GM23248 (cell line): ENCODE data around the gene PTCD3. TPM values are rescaled to one million over a fixed set of nuclear protein-coding genes. Genes with fewer than 3 reads are reported as not detected.

Source experiments
- DNase-seq: peaks from one replicate; pipeline ENCODE4 v3.0.0-alpha.2; 2015
- H2AFZ ChIP-seq: fragments of 200-600 bp; sonication (generic); 2 replicates; pipeline ENCODE4 v1.6.1; 2016; ENCODE audit warnings: antibody characterized with exemption
- H3F3A ChIP-seq: fragments of 200-600 bp; sonication (generic); 2 replicates; pipeline ENCODE4 v1.6.1; 2016; ENCODE audit warnings: mild to moderate bottlenecking, antibody characterized with exemption, mixed run types; ENCODE audit not compliant: insufficient read depth
- H3K27ac ChIP-seq: fragments of 200-600 bp; sonication (generic); 2 replicates; pipeline ENCODE4 v1.5.1; 2016; ENCODE audit warnings: mild to moderate bottlenecking
- H3K27me3 ChIP-seq: fragments of 200-600 bp; sonication (generic); replicated peaks from 2 replicates; pipeline ENCODE4 v1.6.1; 2016; ENCODE audit warnings: mild to moderate bottlenecking; ENCODE audit not compliant: insufficient read depth
- H3K36me3 ChIP-seq: fragments of 200-600 bp; sonication (generic); 2 replicates; pipeline ENCODE4 v1.6.1; 2016; ENCODE audit warnings: low read depth, mild to moderate bottlenecking
- H3K4me1 ChIP-seq: fragments of 200-600 bp; sonication (generic); 2 replicates; pipeline ENCODE4 v1.6.1; 2016; ENCODE audit warnings: mild to moderate bottlenecking; ENCODE audit not compliant: insufficient read depth
- H3K4me2 ChIP-seq: fragments of 200-600 bp; sonication (generic); one replicate; pipeline ENCODE4 v1.6.1; 2016; ENCODE audit warnings: mild to moderate bottlenecking; ENCODE audit not compliant: unreplicated experiment
- H3K4me3 ChIP-seq: fragments of 200-600 bp; sonication (generic); 2 replicates; pipeline ENCODE4 v1.5.1; 2016; ENCODE audit warnings: mild to moderate bottlenecking
- H3K79me2 ChIP-seq: fragments of 200-600 bp; sonication (generic); 2 replicates; pipeline ENCODE4 v1.6.1; 2016; ENCODE audit warnings: mild to moderate bottlenecking; ENCODE audit not compliant: insufficient read depth
- H3K9ac ChIP-seq: fragments of 200-600 bp; sonication (generic); 2 replicates; pipeline ENCODE4 v1.6.1; 2016; ENCODE audit warnings: mild to moderate bottlenecking
- H3K9me2 ChIP-seq: fragments of 200-600 bp; sonication (generic); 2 replicates; pipeline ENCODE4 v1.6.1; 2016; ENCODE audit warnings: mixed run types, mild to moderate bottlenecking, moderate library complexity; ENCODE audit not compliant: insufficient read depth
- H3K9me3 ChIP-seq: fragments of 200-600 bp; sonication (generic); one replicate; pipeline ENCODE4 v1.6.1; 2017; ENCODE audit warnings: low read depth
- H4K20me1 ChIP-seq: fragments of 200-600 bp; sonication (generic); 2 replicates; pipeline ENCODE4 v1.6.0; 2016; ENCODE audit not compliant: insufficient read depth
- EZH2 ChIP-seq: fragments of 200-600 bp; sonication (generic); IDR thresholded peaks from 2 replicates; pipeline ENCODE4 v1.6.1; 2018; ENCODE audit warnings: antibody characterized with exemption, mild to moderate bottlenecking; ENCODE audit not compliant: insufficient read depth, poor library complexity, severe bottlenecking
- EZH2phosphoT487 ChIP-seq: fragments of 200-600 bp; sonication (generic); IDR thresholded peaks from 2 replicates; pipeline ENCODE4 v1.6.1; 2018; ENCODE audit warnings: antibody characterized with exemption, moderate library complexity, mild to moderate bottlenecking, low read depth; ENCODE audit not compliant: insufficient read depth
- WGBS, 2 experiments: methylation state at CpG; one replicate each; pipeline ENCODE4 v1.1.6; 2015 to 2017; ENCODE audit warnings: low lambda C conversion rate in 2 of 2, low coverage in 1 of 2; ENCODE audit errors: missing lambda C conversion rate in 2 of 2; 5-methylcytosine and 5-hydroxymethylcytosine counted together
- in situ Hi-C: fragments of 300-500 bp; cut with MboI; formaldehyde crosslinking; loops from 2 replicates; pipeline ENCODE4 v1.15.0; 2020
- polyA plus RNA-seq: library from polyadenylated mRNA; unstranded; fragments of >200 nt; fragmentation: Nextera tagmentation; extraction: Ambion mirVana; gene quantifications from 2 replicates; pipeline ENCODE4 v1.2.1, GENCODE V29; 2016
- total RNA-seq: library from RNA; depleted of rRNA; stranded (reverse); fragments of >200 nt; shearing (Covaris generic); gene quantifications from 2 replicates; pipeline ENCODE4 v1.2.3, GENCODE V29; 2014

The PTCD3 gene
- total and polyA plus RNA-seq, 2 experiments from 2014 or later: 63.5 to 65.4 TPM

DNA sequence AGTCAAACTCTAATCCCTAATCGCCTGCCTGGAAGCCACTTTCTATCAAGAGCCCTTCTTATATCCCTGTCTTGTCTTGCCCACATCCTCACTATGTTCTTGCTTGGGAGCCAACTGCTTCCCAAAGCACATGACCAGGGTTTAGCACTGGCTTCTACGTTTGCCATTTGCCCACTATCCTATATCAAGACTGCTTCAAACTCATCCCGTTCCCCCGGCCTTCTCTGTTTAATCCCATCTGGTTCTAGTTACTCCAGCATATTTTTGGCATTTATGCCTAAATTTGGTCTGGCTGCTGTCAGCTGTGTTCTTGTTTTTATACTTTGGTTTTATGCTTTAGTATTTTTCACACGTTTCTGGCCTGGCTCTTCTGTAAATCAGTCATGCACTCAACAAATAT lies 40.5 kb upstream of the PTCD3 start:
- H3K4me1 ChIP-seq: peaks cover 64% of the 10 kb centered on the region
- WGBS, 2 experiments: 5% methylated on average over 5 of the region's 5 CpGs
- no peak overlapping the region for H2AFZ ChIP-seq
- no peak overlapping the region for H3K9ac ChIP-seq
- peak overlapping the region; percentile 58 for H3K27ac ChIP-seq
- DNase-seq: peak; percentile 70
- in situ Hi-C loops: loop anchor here (25.0 kb wide), 1 partner anchor 178 kb away; the partner anchor contains the start of gene ST3GAL5
- TF ChIP-seq EZH2phosphoT487 (no peak), EZH2 (no peak)
- no peaks in the 10 kb centered on the region for H3K27me3 ChIP-seq
- no peaks in the 10 kb centered on the region for H3K9me3 ChIP-seq
- H3K9me2 ChIP-seq: no peaks in the 10 kb centered on the region
- no peaks in the 10 kb centered on the region for H4K20me1 ChIP-seq
- peaks cover 67% of the 10 kb centered on the region for H3F3A ChIP-seq
- H3K36me3 ChIP-seq: peaks cover 19% of the 10 kb centered on the region
- H3K79me2 ChIP-seq: no peaks in the 10 kb centered on the region
- H3K4me2 ChIP-seq: peak overlapping the region; percentile 44
- no peak overlapping the region for H3K4me3 ChIP-seq

DNA sequence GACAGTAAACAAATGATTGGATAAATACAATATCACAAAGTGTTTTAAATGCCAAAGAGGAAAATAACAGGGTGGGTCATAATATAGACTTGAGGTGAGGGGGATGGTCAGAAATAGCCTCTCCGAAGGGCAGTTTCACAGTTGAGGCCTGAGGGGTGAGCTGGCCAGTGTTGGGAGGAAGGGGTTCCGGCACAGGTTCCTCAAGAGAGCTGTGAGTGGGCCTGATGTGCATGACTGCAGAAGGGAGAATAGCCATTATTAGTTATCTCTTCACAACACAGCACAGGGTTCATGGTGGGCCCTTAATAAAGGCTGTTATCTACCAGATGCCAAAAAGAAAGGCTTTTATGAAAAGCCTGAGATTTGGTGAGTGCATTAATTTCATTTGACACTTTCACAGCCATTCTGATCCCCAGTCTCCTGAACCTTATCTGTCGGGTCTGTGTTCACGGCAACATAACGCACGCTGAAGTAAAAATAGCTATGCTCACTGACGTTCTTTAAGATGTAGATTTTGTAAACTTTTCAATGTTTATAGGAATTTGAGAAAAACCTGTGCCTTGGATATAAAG lies 39.9 kb upstream of the PTCD3 start:
- no peaks in the 10 kb centered on the region for H3K9me3 ChIP-seq
- no peak for TF ChIP-seq EZH2
- no peak for TF ChIP-seq EZH2phosphoT487
- H3K36me3 ChIP-seq: peaks cover 24% of the 10 kb centered on the region
- no peaks in the 10 kb centered on the region for H3K79me2 ChIP-seq
- no peak overlapping the region for H3K9ac ChIP-seq
- H3K9me2 ChIP-seq: no peaks in the 10 kb centered on the region
- peaks cover 67% of the 10 kb centered on the region for H3F3A ChIP-seq
- no peaks in the 10 kb centered on the region for H4K20me1 ChIP-seq
- H2AFZ ChIP-seq: no peak overlapping the region
- H3K27ac ChIP-seq: peak overlapping the region; percentile 58; the same call in 1 of the 2 replicates
- 88 to 89% methylated on average over 7 of the region's 7 CpGs for WGBS, 2 experiments
- peak overlapping the region; percentile 44 for H3K4me2 ChIP-seq
- no peaks in the 10 kb centered on the region for H3K27me3 ChIP-seq
- peaks cover 64% of the 10 kb centered on the region for H3K4me1 ChIP-seq
- no peak for DNase-seq
- in situ Hi-C loops: loop anchor here (25.0 kb wide), 1 partner anchor 179 kb away; the partner anchor contains the start of gene ST3GAL5
- no peak overlapping the region for H3K4me3 ChIP-seq

DNA sequence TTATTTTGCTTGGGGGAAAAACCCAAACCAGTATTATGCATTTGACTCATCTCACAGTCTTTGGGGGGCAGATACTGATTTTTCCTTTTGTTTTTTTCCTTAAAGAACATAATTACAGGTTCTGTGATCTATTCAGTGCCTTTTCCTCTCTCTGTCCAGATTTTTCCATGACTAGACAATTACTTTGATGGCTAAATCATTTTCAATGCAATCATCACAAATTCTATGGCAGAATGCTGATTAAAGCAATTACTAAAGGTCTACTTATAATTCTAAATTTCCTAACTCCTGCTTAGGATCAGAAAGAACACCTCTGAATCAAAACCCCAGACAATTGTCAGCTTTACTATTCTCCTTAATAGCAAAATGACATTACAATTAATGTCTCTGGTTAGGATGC lies 39.1 kb upstream of the PTCD3 start:
- Histone ChIP-seq H3K9me3 (no peaks in the 10 kb centered on the region), H3K27me3 (no peaks in the 10 kb centered on the region), H3F3A (peaks cover 63% of the 10 kb centered on the region), H3K79me2 (no peaks in the 10 kb centered on the region), H2AFZ (no peak overlapping the region), H3K27ac (no peak overlapping the region), H3K4me1 (peaks cover 57% of the 10 kb centered on the region), H3K9me2 (no peaks in the 10 kb centered on the region), H3K4me3 (no peak overlapping the region), H4K20me1 (no peaks in the 10 kb centered on the region), H3K9ac (no peak overlapping the region), H3K36me3 (peaks cover 28% of the 10 kb centered on the region), H3K4me2 (no peak overlapping the region)
- in situ Hi-C loops: loop anchor here (25.0 kb wide), 1 partner anchor 180 kb away; the partner anchor contains the start of gene ST3GAL5
- no peak for DNase-seq
- TF ChIP-seq EZH2phosphoT487: no peak
- no peak for TF ChIP-seq EZH2

DNA sequence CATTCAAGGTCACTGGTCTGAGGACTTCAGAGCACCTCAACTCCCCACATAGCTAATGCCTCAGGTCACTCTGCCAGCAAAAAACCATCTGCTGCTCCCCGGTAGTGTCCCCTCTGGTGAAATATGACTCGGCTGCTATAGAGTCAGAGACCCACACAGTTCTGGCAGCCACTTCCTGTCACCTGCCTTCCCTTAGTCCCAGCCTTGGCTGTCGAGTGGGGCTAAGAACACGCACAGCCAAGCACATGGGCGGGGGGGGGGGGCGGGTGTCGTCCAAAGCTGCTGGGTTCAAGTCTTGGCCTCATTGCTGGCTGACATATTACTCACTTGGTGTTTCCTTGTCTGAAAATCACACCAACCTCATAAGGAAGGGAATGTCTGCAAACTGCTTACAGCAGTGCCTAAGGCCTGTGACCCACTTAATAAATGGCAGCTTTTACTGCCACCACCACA lies 37.9 kb upstream of the PTCD3 start:
- H3K36me3 ChIP-seq: peaks cover 28% of the 10 kb centered on the region

More for the DNA sequence above, 37.9 kb upstream of the PTCD3 start:
- Histone ChIP-seq H3F3A (peaks cover 54% of the 10 kb centered on the region), H3K27ac (peak overlapping the region; percentile 9; the same call in 1 of the 2 replicates), H3K4me3 (no peak overlapping the region), H4K20me1 (no peaks in the 10 kb centered on the region), H3K9ac (no peak overlapping the region), H3K27me3 (no peaks in the 10 kb centered on the region), H3K4me1 (peaks cover 50% of the 10 kb centered on the region), H2AFZ (no peak overlapping the region), H3K4me2 (peak overlapping the region; percentile 3), H3K9me2 (no peaks in the 10 kb centered on the region), H3K79me2 (no peaks in the 10 kb centered on the region), H3K9me3 (no peaks in the 10 kb centered on the region)
- 17 to 26% methylated on average over 5 to 7 of the region's 7 CpGs for WGBS, 2 experiments
- DNase-seq: peak; percentile 50
- TF ChIP-seq EZH2: no peak
- no peak for TF ChIP-seq EZH2phosphoT487
- in situ Hi-C loops: loop anchor here (25.0 kb wide), 1 partner anchor 181 kb away; the partner anchor contains the start of gene ST3GAL5
